A673 (cell line): Measurements from ENCODE around the gene EGR2. TPM values are rescaled to one million over a fixed set of nuclear protein-coding genes. Genes with fewer than 3 reads are reported as not detected.
A peak's percentile ranks its signal among the peaks of the same experiment; 100 is the strongest.

Source experiments
- BruUV-seq: library from RNA; stranded (reverse); fragments of 400-500 nt; replicated peaks from 2 replicates; lab custom pipeline; 2021; lab: Mats Ljungman, UMichigan
- CTCF ChIA-PET: fragments of 300-600 bp; sonication (Branson Sonifier 250); formaldehyde crosslinking; loops from one replicate; lab custom pipeline; 2022; ENCODE audit warnings: antibody characterized with exemption; lab: Charles Lee
- POLR2A ChIA-PET: fragments of 300-600 bp; sonication (Branson Sonifier 250); formaldehyde crosslinking; loops from one replicate; lab custom pipeline; 2022; ENCODE audit warnings: antibody characterized with exemption; ENCODE audit not compliant: low non-redundant PET; lab: Charles Lee
- DNase-seq: peaks from one replicate; pipeline ENCODE4 v3.0.0-alpha.2; 2015; ENCODE audit warnings: low spot score
- H3K27ac ChIP-seq: fragments of 200-600 bp; sonication (generic); 2 replicates; pipeline ENCODE4 v1.5.1; 2016; ENCODE audit warnings: mixed run types, low read depth, mild to moderate bottlenecking, mixed read lengths, antibody characterized with exemption, low read length; ENCODE audit not compliant: poor library complexity, severe bottlenecking
- H3K27me3 ChIP-seq: fragments of 200-600 bp; sonication (generic); replicated peaks from 2 replicates; pipeline ENCODE4 v1.6.1; 2017; ENCODE audit warnings: mixed run types, low read depth, mild to moderate bottlenecking, mixed read lengths, antibody characterized with exemption, low read length; ENCODE audit not compliant: insufficient read depth, poor library complexity
- H3K36me3 ChIP-seq: fragments of 200-600 bp; sonication (generic); 2 replicates; pipeline ENCODE4 v1.6.1; 2016; ENCODE audit warnings: mixed run types, mild to moderate bottlenecking, mixed read lengths, antibody characterized with exemption, low read length; ENCODE audit not compliant: insufficient read depth, poor library complexity, severe bottlenecking
- H3K4me1 ChIP-seq: fragments of 200-600 bp; sonication (generic); 2 replicates; pipeline ENCODE4 v1.6.1; 2017; ENCODE audit warnings: mixed run types, mild to moderate bottlenecking, mixed read lengths, antibody characterized with exemption, low read length; ENCODE audit not compliant: insufficient read depth, poor library complexity, severe bottlenecking
- H3K4me3 ChIP-seq: fragments of 200-600 bp; sonication (generic); 2 replicates; pipeline ENCODE4 v1.5.1; 2016; ENCODE audit warnings: low read depth, mixed run types, mild to moderate bottlenecking, mixed read lengths, low read length; ENCODE audit not compliant: poor library complexity, severe bottlenecking
- H3K9me3 ChIP-seq: fragments of 200-600 bp; sonication (generic); 2 replicates; pipeline ENCODE4 v1.6.1; 2016; ENCODE audit warnings: mixed run types, low read depth, mild to moderate bottlenecking, mixed read lengths, antibody characterized with exemption, low read length; ENCODE audit not compliant: poor library complexity, severe bottlenecking
- CTCF ChIP-seq: fragments of 300-800, 200-600 bp; sonication (generic); conservative IDR thresholded peaks from 2 replicates; pipeline ENCODE4 v1.5.1; 2017; ENCODE audit warnings: low read depth, mild to moderate bottlenecking, antibody characterized with exemption, low read length, moderate library complexity, mixed read lengths
- EZH2 ChIP-seq: fragments of 200-600 bp; sonication (generic); IDR thresholded peaks from 2 replicates; pipeline ENCODE4 v1.6.1; 2017; ENCODE audit warnings: borderline replicate concordance, low read depth, mild to moderate bottlenecking, mixed read lengths, antibody characterized with exemption, low read length; ENCODE audit not compliant: poor library complexity, severe bottlenecking
- intact Hi-C: fragments of 100-400 bp; cut with micrococcal nuclease; formaldehyde crosslinking; loops from one replicate; pipeline ENCODE4 v1.10.0; 2022; ENCODE audit not compliant: unreplicated experiment
- total RNA-seq: library from RNA; stranded (reverse); gene quantifications from 2 replicates; pipeline ENCODE4 v1.2.3, GENCODE V29; 2021

EGR2 gene
- total RNA-seq, 1 experiment from 2014 or later, result 18.3 TPM

- no peak overlapping the region for H3K4me3 ChIP-seq
- H3K36me3 ChIP-seq, result no peaks in the 10 kb centered on the region
- H3K4me1 ChIP-seq, result peaks cover 4% of the 10 kb centered on the region
- ChIA-PET CTCF (no interaction called here), POLR2A (no interaction called here)
- H3K27me3 ChIP-seq, result no peaks in the 10 kb centered on the region
- no peak overlapping the region for H3K27ac ChIP-seq
- TF ChIP-seq CTCF (no peak), EZH2 (no peak)
- no TSS peak for BruUV-seq
- DNase-seq, result peak; percentile 16
- no peaks in the 10 kb centered on the region for H3K9me3 ChIP-seq
- intact Hi-C loops, result no loop called here
These were observed 44.8 kb upstream of the EGR2 start for GRCh38 chr10:62860946-62861345.

GRCh38 chr10:62858364-62858763 is 42.2 kb upstream of the EGR2 start:
- intact Hi-C loops, result no loop called here
- POLR2A ChIA-PET, result no interaction called here
- DNase-seq, result no peak
- TF ChIP-seq CTCF, result no peak
- TF ChIP-seq EZH2, result no peak
- Histone ChIP-seq H3K4me1 (peaks cover 4% of the 10 kb centered on the region), H3K27me3 (no peaks in the 10 kb centered on the region), H3K36me3 (no peaks in the 10 kb centered on the region), H3K9me3 (no peaks in the 10 kb centered on the region), H3K27ac (no peak overlapping the region), H3K4me3 (no peak overlapping the region)
- no TSS peak for BruUV-seq
- CTCF ChIA-PET, result no interaction called here

- ChIA-PET POLR2A (no interaction called here), CTCF (no interaction called here)
- peaks cover 4% of the 10 kb centered on the region for H3K4me1 ChIP-seq
- no peaks in the 10 kb centered on the region for H3K27me3 ChIP-seq
- TF ChIP-seq EZH2 (no peak), CTCF (no peak)
- H3K4me3 ChIP-seq, result no peak overlapping the region
- no peaks in the 10 kb centered on the region for H3K9me3 ChIP-seq
- H3K36me3 ChIP-seq, result no peaks in the 10 kb centered on the region
- intact Hi-C loops, result no loop called here
- no TSS peak for BruUV-seq
- H3K27ac ChIP-seq, result no peak overlapping the region
- DNase-seq, result no peak
These were observed 39.9 kb upstream of the EGR2 start for GRCh38 chr10:62856021-62856420.
